HG02938 (cell line): Measurements from ENCODE around the gene ADPRHL1.
"Not testable (repeated sequence)": the region's sequence is repeated elsewhere in the genome, so short reads cannot be mapped to it uniquely, and the experiment has no call there.

Experiments
- ATAC-seq: cut with Tn5 transposase; IDR thresholded peaks from one replicate; pipeline ENCODE4 v1.9.1; 2021; ENCODE audit warnings: mild to moderate bottlenecking, moderate library complexity; ENCODE audit not compliant: unreplicated experiment

ADPRHL1 gene

GRCh38 chr13:113403255-113404104 lies 49.8 kb downstream of the ADPRHL1 start:
- ATAC-seq = no peak

- no peak for ATAC-seq
Observed at GRCh38 chr13:113402471-113403254, 50.6 kb downstream of the ADPRHL1 start.

- ATAC-seq = no peak
Observed at GRCh38 chr13:113401452-113402415, 51.6 kb downstream of the ADPRHL1 start.

GRCh38 chr13:113400621-113401451 lies 52.5 kb downstream of the ADPRHL1 start:
- no peak for ATAC-seq

- no peak for ATAC-seq
Observed at GRCh38 chr13:113399755-113400149, 53.5 kb downstream of the ADPRHL1 start.

- ATAC-seq = no peak
Observed at GRCh38 chr13:113398963-113399754, 54.1 kb downstream of the ADPRHL1 start.

GRCh38 chr13:113397608-113398425 lies 55.5 kb downstream of the ADPRHL1 start:
- ATAC-seq = no peak

GRCh38 chr13:113394339-113394640 lies 59.0 kb downstream of the ADPRHL1 start:
- ATAC-seq = peak; percentile 26

- peak; percentile 86 for ATAC-seq
Observed at GRCh38 chr13:113393563-113394338, 59.5 kb downstream of the ADPRHL1 start.

GRCh38 chr13:113393226-113393562 lies 60.1 kb downstream of the ADPRHL1 start:
- ATAC-seq = peak; percentile 15

GRCh38 chr13:113390874-113391497 lies 62.3 kb downstream of the ADPRHL1 start:
- ATAC-seq = no peak

GRCh38 chr13:113389586-113389985 lies 63.7 kb downstream of the ADPRHL1 start:
- not testable (repeated sequence) for ATAC-seq

- ATAC-seq = no peak
Observed at GRCh38 chr13:113387396-113387795, 65.9 kb downstream of the ADPRHL1 start.

- no peak for ATAC-seq
Observed at GRCh38 chr13:113383089-113383488, 70.2 kb downstream of the ADPRHL1 start.

GRCh38 chr13:113382542-113382941 lies 70.7 kb downstream of the ADPRHL1 start:
- ATAC-seq = not testable (repeated sequence)

- no peak for ATAC-seq
Observed at GRCh38 chr13:113378825-113379224, 74.5 kb downstream of the ADPRHL1 start.

- no peak for ATAC-seq
Observed at GRCh38 chr13:113374511-113375175, 78.6 kb downstream of the ADPRHL1 start.
